Dedifferentiated amniotic fluid mesenchymal stem cell (primary cell): ENCODE measurements around the gene TM4SF5.
A peak's percentile ranks its signal among the peaks of the same experiment; 100 is the strongest.
"Not testable (repeated sequence)": the region's sequence is repeated elsewhere in the genome, so short reads cannot be mapped to it uniquely, and the experiment has no call there.

Experiments used
- DNase-seq: peaks from one replicate; pipeline ENCODE4 v3.0.0-alpha.2; 2016; ENCODE audit errors: extremely low spot score

TM4SF5 gene

GRCh38 chr17:4789951-4790704 lies 18.4 kb downstream of the TM4SF5 start:
- DNase-seq, result peak; percentile 76

DNA sequence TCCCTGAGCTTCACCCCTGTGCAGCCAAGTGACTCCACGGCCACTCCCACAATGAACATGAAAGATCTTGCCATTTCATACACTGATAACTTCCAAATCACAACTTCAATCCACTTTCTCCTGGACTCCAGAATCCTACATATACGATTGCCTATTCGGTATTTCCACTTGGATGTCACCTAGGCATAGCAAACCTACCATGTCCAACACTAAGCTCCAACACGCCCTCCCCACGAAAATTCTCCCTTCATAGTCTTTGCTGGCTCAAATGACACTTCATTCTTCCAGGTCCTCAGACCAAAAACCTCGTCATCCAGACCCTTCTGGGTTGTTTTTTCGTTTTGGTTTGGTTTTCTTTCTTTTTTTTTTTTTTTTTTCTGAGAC lies 19.0 kb downstream of the TM4SF5 start:
- no peak for DNase-seq

DNA sequence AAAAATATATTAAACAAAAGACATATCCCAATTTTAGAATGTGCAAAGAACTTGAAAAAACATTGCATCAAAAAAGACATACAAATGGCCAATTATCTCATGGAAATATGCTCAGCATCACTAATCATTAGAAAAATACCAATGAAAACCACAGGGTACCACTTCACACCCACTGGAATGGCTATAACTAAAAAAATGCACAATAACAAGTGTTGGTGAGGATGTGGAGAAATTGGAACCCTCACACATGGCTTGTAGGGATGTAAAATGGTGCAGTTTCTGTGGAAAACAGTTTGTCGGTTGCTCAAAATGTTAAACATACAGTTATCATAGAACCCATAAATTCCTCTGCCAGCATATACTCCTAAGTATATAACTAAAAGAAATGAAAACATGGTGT lies 23.5 kb downstream of the TM4SF5 start:
- no peak for DNase-seq

DNA sequence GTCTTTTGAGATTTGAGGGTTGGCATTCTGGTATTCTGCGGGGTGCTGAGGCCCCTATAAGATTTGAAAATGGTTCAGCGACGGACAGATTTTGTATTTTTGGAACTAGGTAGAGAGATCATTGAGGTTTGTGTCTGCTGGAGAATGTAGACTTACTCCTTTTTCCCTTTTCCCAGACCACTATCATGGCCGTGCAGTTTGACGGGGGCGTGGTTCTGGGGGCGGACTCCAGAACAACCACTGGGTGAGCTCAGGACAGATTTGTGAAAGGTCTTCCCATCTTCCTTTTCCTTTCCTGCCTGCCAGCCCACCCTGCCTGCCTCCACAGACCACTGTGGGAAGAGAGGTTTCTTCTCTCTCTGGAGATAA lies 24.9 kb downstream of the TM4SF5 start:
- peak; percentile 35 for DNase-seq

GRCh38 chr17:4800462-4801196 lies 28.9 kb downstream of the TM4SF5 start:
- no peak for DNase-seq

DNA sequence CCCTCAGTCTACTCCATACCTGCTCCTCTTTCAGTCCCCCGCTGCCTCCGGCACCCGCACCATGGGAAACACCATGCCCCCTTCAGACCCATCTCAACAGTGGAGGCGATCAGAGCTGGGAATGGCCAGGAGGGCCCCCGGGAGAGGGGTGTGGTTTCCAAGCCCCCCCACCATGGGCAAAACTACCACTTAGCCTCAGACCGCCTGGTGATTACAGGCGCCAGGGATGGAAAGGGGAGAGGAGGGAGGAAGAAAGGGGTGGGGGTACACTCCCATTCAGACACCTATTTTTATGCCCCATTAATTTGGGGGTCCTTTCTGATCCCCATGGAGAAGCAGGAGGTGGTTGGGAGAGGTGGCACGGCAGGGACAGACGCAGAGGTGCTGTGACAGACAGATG lies 30.5 kb downstream of the TM4SF5 start, which contains the start of gene C17orf114:
TSS of gene C17orf114 (minus strand) at position 101 of the 400 bp plus-strand sequence.
- no peak for DNase-seq

- no peak for DNase-seq
Observed at GRCh38 chr17:4806456-4806776, 34.7 kb downstream of the TM4SF5 start.

DNA sequence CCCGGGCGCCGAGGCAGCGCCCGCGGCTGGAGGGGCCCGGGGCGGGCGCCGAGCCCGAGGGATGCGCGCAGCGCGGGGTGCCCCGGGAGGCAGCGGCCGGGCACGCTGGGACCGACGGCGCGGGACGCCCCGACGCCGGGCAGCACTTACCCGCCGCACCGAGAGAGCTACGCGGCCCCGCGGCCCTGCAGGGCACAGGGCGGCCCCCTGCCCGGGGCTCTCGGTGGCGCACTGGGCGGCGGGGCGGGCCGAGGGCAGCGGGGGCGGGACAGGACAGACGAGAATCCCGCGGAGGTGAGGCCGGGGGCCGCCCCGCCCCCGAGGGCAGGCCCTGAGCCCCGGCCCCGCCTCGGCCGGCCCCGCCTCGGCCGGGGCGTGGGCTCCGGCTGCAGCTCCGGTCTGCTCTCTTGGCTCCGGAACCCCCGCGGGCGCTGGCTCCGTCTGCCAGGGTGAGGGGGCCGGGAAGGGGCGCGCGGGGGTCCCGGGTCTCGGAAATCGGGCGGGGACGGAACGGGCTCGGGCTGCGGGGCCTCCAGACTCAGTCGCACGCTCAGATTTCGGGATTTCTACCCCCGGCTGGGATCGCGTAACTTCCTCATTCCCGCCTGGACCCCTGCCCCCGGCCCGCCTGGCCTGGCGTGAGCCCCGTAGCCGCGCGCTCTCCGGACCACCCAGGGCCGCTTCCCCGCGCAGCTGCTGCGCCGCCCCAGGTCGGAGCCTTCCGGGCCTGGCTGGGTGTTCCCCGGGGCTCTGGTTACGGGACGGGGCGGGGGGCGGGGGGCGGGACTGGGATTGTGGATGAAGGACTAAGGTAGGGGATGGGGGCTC lies 35.3 kb downstream of the TM4SF5 start, which contains the start of gene PLD2:
TSS of gene PLD2 (plus strand) at position 376 of the 828 bp plus-strand sequence. CDS start 621 bp downstream, outside the sequence.
- DNase-seq, result peak; percentile 54

GRCh38 chr17:4807605-4808377 lies 36.1 kb downstream of the TM4SF5 start:
- DNase-seq, result no peak

DNA sequence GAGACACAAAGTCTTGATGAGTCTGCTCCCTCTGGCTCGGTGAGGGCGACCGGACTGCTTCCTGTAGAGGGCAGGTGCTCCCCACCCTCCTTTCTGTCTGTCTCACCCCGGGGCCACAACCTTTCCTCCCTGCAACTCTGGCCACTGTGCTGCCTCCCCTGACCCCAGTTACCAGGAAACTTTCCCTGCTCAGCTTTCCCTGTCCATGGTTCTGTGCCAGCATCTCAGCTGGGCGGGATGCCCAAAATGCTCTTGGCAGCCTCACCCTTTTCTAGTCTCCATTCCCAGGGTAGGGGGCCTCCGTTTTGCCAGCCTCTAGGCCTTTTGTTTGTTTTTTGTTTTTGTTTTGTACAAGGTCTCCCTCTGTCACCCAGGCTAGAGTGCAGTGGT lies 36.7 kb downstream of the TM4SF5 start:
- no peak for DNase-seq

DNA sequence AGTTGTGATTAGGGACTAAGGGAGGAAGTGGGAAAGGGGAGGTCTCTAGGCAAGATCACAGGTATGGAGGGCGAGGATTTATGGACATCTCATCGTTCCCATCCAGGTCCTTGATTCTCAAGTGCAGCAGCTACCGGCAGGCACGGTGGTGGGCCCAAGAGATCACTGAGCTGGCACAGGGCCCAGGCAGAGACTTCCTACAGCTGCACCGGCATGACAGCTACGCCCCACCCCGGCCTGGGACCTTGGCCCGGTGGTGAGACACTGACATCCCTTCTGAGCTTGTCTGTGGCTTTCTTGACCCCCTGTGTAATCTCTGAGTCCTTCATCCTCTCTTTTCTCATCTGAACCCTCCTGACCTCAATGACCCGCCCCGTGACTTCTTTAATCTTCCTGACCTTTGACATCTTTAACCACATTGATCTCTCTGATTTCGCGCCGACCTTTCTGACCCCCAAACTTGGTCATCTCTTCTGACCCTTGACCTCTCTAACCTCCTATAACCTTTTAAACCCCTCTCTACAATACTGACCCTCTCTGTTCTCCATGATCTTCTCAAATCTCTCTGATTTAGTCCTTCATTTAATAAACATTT lies 39.1 kb downstream of the TM4SF5 start:
- no peak for DNase-seq

DNA sequence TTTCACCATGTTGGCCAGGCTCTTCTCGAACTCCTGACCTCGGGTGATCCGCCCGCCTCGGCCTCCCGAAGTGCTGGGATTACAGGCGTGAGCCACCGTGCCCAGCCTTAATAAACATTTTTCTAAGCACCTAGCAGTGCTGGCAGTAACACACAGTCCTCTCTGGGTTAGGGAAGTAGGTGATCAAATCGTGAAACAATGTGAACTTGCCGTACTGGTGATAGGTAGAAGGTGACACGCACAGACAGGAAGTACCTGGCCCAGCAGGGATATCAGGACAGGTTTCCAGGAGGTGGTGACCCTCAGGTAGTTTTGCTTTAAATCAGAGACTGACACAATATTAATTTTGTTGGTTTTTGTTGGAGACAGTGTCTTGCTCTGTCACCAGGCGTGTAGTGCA lies 39.8 kb downstream of the TM4SF5 start:
- no peak for DNase-seq

- DNase-seq, result no peak
Observed at GRCh38 chr17:4812690-4813089, 41.0 kb downstream of the TM4SF5 start.

DNA sequence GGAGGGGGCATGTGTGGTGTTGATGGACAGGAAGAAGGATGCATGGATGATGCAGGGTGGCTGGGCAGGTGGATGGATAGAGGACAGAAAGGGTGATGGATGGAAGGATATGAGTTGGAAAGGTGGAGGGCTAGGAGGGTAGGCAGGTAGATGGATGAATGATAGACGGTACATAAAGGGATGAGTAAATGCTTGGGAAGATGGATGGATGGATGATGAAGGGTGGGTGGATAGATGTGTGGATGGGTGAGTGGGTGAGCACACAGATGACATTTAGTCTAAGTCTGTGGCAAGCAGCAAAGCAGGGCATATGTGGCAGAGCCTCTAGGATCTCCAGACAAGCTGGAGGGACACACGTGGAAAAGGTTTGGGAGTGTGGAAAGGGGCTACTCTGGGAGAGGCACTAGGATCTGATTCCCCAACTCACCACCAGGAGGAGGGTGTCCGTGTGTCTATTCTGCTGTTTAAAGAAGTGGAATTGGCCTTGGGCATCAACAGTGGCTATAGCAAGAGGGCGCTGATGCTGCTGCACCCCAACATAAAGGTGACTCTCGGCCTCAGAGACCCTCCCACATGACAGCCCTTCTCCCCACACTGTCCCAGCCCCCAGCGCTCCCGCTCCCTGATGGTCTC lies 43.5 kb downstream of the TM4SF5 start:
- no peak for DNase-seq

DNA sequence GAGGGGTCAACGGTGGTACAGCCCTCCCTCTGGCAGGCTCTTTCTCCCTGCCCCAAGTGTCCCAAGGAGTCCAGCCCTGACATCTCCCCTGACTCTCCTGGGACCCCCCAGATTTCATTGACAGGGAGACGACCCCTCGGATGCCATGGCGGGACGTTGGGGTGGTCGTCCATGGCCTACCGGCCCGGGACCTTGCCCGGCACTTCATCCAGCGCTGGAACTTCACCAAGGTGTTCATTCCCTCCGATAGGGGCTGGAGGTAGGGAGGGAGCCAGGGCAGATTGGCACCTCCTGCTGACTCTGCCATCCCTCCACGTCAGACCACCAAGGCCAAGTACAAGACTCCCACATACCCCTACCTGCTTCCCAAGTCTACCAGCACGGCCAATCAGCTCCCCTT lies 45.1 kb downstream of the TM4SF5 start:
- no peak for DNase-seq

DNA sequence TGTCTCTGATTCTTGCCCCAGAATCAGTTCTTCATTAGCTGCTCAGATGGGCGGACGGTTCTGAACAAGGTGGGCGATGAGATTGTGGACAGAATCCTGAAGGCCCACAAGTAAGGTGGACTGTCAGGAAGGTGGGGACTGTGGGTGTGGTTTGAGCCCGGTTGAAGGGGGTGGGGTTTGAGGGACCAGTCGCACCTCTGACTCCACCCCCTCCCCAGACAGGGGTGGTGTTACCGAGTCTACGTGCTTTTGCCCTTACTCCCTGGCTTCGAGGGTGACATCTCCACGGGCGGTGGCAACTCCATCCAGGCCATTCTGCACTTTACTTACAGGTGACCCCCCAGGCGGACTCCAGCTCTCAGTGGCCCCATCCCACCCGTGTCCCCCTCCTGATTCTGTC lies 46.6 kb downstream of the TM4SF5 start:
- DNase-seq, result no peak

GRCh38 chr17:4822835-4823234 lies 51.1 kb downstream of the TM4SF5 start:
- no peak for DNase-seq

DNA sequence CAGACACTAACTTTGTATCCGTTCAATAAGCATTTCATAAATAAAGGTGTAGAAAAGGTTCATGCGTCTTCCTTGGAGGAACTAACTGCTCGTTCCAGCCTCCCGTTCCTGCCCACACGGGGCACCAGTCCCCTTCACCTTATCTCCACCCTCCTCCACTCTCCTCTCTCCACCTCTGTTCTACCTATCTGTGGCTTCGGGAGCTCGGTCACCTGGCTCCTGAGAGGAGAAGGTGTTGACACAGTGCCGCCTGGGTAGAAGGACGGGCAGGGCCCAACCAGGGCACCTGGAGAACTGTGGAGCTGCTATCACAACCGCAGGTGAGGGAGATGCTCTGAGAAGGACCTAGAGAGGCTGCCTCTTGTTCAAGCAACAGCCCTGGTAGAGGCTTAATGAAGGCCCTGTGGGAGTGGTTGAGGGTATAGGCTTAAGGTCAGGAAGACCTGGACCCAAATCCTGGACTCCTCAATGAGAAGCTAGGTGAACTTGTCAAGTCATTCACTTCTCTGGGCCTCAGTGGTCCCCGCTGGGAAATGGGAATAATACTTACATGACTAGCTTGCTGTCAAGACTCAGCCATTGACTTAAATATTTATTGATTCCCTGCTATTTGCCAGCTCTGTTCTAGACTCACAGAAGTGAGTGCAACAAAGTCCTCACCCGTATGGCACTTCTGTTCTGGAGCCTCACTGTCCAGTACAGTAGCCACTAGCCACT lies 51.8 kb downstream of the TM4SF5 start:
- DNase-seq, result peak; percentile 1

DNA sequence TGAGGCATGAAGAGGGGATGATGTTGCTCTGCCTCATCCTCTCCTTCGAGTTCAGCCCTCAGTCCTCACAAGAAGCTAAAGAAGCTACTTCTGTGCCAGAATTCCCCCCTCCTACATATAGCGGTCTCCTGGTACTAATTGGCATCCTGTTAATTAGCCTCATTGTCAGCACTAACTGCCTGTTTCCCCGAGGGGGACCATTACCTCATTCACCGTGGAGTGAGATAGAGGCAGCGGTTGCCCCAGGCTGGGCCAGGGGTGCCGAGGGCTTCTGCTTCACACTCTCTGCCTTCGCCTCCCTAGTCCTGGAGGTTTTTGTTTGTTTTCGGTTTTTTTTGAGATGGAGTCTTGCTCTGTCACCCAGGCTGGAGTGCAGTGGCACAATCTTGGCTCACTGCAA lies 55.7 kb downstream of the TM4SF5 start:
- peak; percentile 6 for DNase-seq

DNA sequence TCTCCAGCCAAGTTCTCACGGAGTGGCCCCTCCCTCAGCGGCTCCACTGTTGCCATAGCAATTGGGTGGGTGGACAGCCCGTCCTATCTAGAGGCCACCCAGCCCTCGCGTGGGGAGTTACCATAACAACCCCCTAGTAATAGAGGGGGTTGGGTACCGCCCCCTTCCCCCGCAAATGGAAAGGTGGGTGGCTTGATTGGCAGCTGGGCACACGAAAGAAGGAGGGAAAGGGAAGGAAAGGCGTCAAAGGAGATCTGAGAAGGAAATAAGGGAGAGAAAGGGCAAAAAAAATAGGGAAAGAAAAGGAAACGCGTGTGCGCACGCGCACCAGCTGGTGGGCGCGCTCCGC lies 61.1 kb downstream of the TM4SF5 start:
- not testable (repeated sequence) for DNase-seq
